ENCODE measurements around the gene SLC10A1. TPM values are rescaled to one million over a fixed set of nuclear protein-coding genes. Genes with fewer than 3 reads are reported as not detected.

Gene SLC10A1
- total RNA-seq, 1 experiment from 2014 or later: not detected

DNA sequence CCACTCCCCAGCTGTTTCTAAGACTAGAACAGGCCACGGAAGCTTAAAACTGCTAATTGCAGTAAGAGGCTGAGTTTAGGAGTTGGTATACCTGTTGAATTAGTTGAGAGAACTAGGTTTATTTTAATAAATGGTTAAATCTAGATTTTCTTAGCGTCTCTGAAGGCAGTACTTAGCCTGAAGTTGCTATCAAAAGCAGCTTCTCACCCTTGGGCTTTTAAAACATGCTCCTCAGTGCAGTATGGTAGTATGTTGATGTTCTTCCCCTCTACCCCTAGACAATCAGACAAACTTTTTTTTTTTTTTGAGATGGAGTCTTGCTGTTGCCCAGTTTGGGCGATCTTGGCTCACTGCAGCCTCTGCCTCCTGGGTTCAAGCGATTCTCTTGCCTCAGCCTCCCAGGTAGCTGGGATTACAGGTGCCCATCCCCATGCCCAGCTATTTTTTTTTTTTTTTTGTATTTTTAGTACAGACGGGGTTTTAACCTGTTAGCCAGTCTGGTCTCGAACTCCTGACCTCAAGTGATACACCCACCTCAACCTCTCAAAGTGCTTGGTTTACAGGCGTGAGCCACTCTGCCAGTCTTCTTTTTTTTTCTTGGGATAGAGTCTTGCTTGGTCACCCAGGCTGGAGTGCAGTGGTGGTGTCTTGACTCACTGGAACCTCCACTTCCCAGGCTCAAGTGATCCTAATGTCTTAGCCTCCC, 23.3 kb downstream of the SLC10A1 start:
- DNase-seq (ENCODE audit: low spot score): no peak
- in situ Hi-C loops (cut with HindIII; ENCODE audit: low sequenced_read_pairs): no loop called here

DNA sequence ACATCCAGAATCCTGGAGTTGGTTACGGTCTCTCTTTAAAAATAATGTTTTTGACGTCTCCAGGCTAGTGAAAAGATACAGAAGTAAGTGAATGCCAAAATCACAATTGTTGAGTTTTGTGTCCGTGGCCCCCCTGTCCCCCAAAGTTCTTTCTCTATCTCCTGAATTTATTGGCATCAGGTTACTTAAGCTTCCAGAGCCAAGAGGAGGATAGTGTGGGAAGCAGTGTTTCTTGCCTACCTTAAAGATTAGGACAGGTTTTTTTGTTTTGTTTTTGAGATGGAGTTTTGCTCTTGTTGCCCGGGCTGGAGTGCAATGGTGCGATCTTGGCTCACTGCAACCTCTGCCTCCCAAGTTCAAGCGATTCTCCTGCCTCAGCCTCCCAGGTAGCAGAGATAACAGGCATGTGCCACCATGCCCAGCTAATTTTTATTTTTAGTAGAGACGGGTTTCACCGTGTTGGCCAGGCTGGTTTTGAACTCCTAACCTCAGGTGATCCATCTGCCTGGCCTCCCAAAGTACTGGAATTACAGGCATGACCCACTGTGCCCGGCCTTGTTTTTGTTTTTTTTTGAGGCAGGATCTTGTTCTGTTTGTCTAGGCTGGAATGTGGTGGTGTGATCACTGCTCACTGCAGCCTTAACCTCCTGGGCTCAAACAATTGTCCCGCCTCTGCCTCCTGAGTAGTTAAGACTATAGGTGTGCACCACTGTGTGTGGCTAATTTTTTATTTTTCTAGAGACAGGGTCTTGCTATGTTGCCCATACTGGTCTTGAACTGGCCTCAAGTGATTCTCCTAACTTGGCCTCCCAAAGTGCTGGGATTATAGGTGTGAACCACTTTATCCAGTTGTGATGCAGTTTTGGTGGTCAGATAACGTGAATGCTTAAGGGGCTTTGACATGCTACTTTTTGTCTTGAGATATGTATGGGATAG, 24.7 kb downstream of the SLC10A1 start:
- in situ Hi-C loops (cut with HindIII; ENCODE audit: low sequenced_read_pairs): no loop called here

DNA sequence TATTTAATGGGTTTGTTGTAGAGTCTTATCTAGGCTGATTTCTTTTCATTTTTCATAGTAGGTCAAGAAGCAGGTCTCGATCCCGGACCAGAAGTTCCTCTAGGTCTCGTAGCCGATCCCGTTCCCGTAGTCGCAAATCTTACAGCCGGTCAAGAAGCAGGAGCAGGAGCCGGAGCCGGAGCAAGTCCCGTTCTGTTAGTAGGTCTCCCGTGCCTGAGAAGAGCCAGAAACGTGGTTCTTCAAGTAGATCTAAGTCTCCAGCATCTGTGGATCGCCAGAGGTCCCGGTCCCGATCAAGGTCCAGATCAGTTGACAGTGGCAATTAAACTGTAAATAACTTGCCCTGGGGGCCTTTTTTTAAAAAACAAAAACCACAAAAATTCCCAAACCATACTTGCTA, 25.9 kb downstream of the SLC10A1 start:
- no peak for DNase-seq (ENCODE audit: low spot score)
- in situ Hi-C loops (cut with HindIII; ENCODE audit: low sequenced_read_pairs): no loop called here

More for the DNA sequence above, 24.7 kb downstream of the SLC10A1 start:
- no peak for DNase-seq (ENCODE audit: low spot score)

DNA sequence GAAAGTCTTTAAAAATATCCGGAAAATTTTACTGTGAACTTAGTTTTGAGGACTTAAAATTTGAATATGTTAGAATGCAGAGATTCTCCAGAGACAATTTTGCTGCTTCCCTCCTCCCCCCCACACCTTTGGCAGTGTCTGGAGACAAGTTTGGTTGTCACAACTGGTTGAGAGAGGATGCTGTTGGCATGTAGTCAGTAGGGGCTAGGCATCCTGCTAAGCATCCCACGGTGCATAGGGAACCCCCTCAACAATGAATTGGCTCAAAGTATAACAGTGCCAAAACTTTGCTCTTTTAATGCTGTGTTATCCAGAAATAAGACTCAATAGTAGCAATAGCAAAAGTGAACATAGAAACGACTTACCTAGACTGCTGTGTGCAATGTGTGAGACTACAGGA, 26.5 kb downstream of the SLC10A1 start:
- in situ Hi-C loops (cut with HindIII; ENCODE audit: low sequenced_read_pairs): no loop called here
- no peak for DNase-seq (ENCODE audit: low spot score)

DNA sequence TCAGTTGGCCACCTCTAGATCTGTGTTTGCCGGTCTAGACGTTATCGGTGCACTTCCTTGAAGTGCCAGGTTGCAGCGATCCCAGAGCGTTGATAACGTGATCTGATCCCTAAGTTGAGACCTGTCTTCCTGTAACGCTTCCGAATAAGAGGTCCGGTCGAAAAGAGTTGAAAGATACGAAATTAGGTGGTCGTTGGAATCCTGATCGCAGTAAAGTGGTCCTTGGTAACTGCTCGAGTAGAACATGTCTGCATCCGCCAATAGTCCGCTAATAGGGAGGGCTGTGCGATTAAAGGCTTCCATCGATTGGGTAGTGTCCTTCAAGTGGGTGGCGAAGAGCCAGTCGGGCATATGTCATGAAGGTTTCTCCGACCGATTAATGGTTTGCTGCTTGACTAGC, 27.4 kb downstream of the SLC10A1 start:
- in situ Hi-C loops (cut with HindIII; ENCODE audit: low sequenced_read_pairs): no loop called here
- DNase-seq (ENCODE audit: low spot score): no peak

DNA sequence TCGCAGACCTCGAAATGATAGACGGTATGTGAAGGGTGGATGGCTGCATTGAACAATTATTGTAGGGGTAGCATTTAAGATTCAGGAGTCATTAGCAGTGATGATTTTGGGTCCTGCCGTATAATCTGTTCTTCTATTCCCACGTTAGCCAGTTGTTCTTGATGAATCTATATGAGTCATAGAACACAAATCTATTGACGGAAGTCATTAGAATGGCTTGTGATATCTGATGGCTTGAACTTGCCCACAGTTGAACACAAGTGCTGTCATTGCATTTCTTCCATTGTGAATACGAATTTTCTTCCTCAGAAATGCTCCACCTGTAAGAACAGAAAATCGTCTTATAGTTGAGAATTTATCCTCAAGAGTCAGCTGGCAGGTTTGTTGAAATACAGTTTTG, 28.2 kb downstream of the SLC10A1 start:
- DNase-seq (ENCODE audit: low spot score): no peak
- in situ Hi-C loops (cut with HindIII; ENCODE audit: low sequenced_read_pairs): no loop called here

DNA sequence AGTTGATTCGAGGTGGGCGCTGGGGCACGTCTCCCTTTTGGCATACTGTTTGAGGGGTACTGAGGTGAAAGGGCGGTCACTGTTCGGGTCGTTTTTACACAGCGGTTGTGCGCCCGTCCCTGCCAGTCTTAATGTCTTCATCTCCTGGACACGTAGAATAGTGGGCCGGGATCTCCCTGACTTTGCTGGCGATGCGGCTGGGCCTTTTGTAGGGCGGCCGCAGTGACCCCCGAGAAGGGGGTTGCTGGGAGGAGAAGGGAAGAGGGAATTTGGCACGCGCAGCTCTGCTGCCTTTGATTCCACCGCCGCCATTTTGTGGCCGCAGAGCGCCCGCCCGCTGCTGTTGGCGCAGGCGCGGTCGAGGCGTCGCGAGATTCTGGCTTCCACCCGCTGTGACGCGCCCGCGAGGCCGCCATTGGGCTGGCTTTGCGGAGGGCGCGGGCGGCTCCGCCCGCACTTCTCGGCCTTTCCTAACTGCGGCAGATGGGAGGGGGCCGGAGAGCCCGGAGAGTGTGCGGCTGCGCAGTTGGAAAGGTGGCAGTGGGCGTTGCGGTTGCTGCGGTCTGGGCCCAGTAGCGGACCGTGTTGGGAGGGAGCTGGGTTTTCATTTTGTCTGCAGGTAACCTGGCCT, 29.6 kb downstream of the SLC10A1 start:
- DNase-seq (ENCODE audit: low spot score): peak; percentile 83
- in situ Hi-C loops (cut with HindIII; ENCODE audit: low sequenced_read_pairs): no loop called here

DNA sequence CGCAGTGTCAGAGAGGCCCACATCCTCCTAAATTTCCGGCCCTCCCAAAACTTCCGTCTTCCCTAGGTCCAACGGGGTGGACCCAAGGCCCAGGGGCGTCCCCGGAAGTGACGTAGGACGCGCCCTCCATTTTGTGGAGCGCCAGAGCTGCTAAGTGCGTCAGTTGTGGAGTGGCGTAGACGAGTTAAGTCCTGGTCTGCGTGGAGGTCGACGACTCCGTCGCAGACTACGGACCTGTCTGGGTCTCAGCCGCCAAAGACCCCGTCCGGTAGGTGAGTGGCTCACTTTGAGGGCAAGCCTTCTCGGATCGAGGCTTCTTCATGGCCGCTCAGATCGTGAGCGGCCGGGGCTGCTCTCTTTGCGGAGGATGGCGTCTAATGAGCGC, 30.1 kb downstream of the SLC10A1 start, which contains the start of gene SRSF5:
TSS of gene SRSF5 (plus strand) at position 159 of the 385 bp plus-strand sequence. CDS start 1,015 bp downstream, outside the sequence.
- in situ Hi-C loops (cut with HindIII; ENCODE audit: low sequenced_read_pairs): no loop called here

DNA sequence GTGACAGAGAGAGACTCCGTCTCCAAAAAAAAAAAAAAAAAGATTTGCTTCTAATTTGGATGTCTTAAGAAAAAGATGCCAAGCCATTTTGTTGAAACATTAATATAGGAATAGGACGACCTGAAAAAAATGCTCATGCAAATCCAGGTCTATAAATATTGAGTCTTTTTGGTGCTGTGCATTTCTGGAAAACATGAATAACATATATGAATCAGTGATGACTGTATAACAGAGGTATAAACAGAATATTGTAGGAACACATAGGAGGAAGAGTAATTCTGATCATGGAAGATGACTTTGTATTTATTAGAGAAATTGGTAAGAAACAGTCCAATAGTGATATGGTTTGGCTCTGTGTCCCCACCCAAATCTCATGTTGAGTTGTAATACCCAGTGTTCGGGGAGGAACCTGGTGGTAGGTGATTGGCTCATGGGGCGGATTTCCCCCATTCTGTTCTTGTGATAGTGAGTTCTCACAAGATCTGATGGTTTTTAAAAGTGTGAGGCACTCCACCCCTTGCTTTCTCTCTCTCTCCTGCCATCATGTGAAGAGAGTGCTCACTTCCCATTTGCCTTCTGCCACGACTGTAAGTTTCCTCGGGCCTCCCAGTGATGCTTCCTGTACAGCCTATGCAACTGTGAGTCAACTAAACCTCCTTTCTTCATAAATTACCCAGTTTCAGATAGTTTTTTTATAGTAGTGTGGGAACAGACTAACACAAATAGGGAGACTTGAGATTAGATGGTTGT, 33.1 kb downstream of the SLC10A1 start:
- in situ Hi-C loops (cut with HindIII; ENCODE audit: low sequenced_read_pairs): no loop called here
- no peak for DNase-seq (ENCODE audit: low spot score)

More for the DNA sequence above, 30.1 kb downstream of the SLC10A1 start, which contains the start of gene SRSF5:
- DNase-seq (ENCODE audit: low spot score): peak; percentile 98

DNA sequence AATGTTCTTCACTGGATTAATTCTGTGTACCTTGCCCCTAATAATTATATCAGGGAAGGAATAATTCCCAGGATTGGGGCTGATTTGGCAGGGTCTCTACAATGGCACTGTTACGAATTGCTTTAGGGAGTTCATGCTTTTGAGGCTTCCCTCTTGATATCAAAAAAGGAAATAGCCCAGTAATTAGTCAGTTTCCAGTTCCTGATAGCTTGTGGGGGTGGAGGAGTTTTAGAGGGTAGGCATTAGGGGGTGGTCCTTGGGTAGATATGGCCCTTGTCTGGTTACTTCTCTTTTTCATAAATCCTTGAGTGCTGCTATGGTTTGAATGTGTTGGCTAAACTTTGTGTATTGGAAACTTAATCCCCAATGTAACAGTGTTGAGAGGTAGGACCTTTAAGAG, 36.2 kb downstream of the SLC10A1 start:
- DNase-seq (ENCODE audit: low spot score): no peak
- in situ Hi-C loops (cut with HindIII; ENCODE audit: low sequenced_read_pairs): no loop called here

DNA sequence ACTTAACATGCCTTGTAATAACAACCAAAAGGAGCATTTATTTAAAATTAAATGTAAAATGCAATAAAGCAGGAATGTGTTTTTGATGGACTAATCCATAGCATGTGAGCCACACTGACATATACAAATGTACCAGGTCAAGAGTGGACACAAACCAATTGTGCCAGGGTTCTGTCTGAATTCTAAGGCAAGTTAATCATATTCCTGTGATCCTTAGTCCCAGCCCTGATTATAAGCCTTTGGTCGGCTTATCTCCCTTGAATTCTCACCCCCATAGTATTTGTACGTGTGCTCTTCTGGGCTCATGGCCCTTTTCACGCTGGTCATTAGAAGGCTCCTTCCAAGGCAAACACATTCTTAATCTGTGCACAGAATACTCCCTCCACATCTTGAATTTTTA, 40.7 kb downstream of the SLC10A1 start:
- in situ Hi-C loops (cut with HindIII; ENCODE audit: low sequenced_read_pairs): no loop called here
- no peak for DNase-seq (ENCODE audit: low spot score)

DNA sequence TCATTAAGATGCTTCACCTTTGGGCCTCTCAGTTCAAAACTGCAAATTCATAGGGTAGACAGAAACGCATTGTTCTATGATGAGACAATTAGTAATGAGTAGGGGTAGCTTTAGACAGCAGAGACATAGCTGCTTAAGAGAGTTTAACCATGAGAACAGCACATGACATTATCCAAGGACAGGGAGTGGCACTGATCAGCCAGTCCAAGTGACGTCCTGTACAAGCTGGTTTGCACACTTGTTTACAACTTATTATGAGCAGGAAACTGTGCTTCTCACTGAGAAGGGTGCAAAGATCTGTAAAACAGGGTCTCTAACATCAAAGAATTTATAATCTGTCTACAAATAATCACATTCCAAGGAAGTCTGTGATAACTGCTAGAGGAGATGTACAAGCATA, 41.3 kb downstream of the SLC10A1 start:
- in situ Hi-C loops (cut with HindIII; ENCODE audit: low sequenced_read_pairs): no loop called here
- no peak for DNase-seq (ENCODE audit: low spot score)

DNA sequence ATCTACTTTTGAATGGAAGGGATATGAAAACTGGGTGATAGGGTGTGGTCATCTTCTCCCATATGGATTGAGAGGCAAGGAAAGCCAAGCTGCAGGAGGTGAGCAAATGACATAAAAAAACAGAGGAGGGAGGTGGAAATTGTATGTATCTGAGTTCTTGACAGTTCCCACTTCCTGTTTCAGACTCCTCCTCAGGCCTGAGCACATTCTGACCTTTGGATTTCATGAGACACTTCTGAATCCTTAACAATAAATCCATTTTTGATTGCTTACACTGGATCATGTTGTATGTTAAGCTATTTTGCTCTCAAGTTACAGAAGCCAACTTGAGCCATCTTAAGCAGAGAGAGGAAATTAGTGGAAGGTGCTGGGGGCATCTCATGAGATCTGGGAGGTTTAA, 41.7 kb downstream of the SLC10A1 start:
- in situ Hi-C loops (cut with HindIII; ENCODE audit: low sequenced_read_pairs): no loop called here
- DNase-seq (ENCODE audit: low spot score): no peak

DNA sequence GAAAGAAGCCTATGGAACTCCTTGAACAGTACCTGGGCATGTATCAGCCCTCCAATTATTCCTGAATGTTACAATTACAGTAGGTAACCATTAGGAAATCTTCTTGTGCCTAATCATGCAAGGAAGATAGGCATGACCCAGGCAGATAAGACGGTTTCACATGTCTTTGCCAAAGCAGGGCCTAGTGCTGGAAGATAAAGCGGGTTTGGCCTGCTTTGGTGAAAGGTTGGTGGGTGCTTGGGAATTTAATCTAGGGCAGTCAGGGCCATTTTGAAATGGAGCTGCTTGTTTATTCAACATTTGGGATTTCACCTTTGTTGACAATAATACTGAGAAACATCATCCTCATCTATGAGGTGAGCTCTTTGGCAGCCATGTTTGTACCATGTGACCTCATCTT, 42.6 kb downstream of the SLC10A1 start:
- no peak for DNase-seq (ENCODE audit: low spot score)
- in situ Hi-C loops (cut with HindIII; ENCODE audit: low sequenced_read_pairs): no loop called here

DNA sequence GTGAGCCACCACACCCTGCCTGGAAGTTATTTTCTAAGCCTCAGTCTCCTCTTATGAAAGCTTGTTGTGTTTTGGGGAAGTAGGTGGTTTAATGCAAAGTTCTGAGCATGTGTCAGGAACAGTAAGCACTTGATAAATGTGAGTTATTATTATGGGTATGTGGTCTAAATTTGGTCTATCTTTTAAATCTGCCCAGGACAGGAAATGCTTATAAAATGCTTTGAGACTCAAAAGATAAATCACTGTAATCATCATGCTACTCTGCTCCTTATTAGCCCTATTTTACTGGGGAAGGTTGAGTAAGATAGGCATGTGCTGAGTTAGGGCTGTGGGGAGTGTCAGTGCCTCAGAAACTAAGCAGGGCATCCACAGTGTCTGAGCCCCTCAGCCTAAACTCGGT, 43.2 kb downstream of the SLC10A1 start:
- in situ Hi-C loops (cut with HindIII; ENCODE audit: low sequenced_read_pairs): no loop called here
- no peak for DNase-seq (ENCODE audit: low spot score)

DNA sequence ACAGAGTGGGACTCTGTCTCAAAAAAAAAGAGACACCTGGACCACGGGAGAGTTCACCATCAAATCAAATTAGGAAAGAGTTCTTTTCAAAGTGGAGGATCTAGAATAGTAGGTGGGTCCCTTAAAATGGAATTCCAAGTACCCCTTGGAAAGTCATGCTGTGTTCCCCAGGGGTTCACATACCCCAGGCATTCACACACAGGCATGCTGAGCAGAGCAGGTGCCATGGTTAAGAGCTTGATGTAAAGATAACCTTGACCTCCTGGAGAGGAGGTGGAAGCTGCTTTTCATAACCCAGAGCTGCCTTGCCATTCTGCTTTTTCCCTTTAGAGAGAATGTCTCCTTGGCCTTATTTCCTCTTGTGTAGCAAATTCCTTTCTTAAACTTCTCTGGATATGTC, 44.3 kb downstream of the SLC10A1 start:
- no peak for DNase-seq (ENCODE audit: low spot score)
- in situ Hi-C loops (cut with HindIII; ENCODE audit: low sequenced_read_pairs): no loop called here

DNA sequence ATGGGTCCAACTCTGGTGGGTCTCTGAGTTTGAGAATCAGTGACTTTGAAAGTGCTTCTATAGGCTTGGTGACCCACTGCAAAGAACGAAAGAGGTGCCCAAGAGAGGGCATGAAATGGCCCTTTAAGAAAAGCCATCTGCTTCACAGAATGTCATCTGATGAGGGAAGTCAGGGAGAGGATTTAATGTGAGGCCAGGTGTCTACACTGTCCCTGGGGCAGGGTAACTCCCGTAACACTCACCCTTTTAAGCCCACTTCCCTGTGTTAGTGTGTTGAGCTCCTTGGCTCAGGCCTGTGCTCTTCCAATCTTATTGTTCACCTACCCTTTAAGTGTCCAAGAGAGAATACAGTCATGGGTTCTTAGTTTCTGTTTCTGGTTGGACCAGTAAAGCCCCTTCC, 46.5 kb downstream of the SLC10A1 start:
- in situ Hi-C loops (cut with HindIII; ENCODE audit: low sequenced_read_pairs): no loop called here
- DNase-seq (ENCODE audit: low spot score): no peak

DNA sequence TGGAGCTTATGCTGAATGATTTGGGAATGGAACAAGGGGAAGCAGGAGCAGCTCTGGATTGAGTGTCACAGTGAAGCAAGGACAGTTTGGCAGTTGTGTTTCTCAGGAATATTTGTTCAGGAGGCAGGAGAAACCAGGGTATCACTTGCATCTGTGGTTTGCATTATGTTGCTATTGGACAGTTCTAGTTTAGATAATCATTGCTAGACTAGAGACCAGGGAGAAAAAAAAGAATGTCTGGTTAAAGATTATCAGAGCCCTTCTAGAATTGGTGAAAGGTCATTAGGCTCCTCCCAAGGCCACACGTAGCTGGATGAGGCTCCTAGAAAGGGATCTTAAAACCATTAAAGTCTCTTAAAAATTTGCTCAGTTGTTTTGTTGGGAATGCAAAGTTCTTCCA, 47.1 kb downstream of the SLC10A1 start:
- in situ Hi-C loops (cut with HindIII; ENCODE audit: low sequenced_read_pairs): no loop called here
- DNase-seq (ENCODE audit: low spot score): no peak

DNA sequence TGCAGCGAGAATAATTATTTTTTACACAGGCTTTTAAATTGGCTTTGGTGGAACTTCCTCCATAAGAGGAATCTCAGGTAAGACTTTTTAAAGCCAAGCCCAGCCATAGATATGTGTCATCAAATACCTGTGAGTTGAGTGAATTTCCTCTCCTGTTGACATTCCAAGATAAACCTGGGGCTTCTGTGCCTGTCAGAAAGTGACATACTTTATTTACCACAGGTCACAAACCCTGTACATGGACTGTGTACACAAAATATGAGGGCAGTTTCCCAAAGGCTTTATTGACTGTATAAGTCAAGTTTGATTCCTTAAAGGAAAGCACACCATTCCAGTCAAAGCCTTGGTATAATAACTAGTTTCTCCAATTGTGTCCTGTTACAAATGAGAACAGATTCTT, 56.0 kb downstream of the SLC10A1 start:
- DNase-seq (ENCODE audit: low spot score): no peak
- in situ Hi-C loops (cut with HindIII; ENCODE audit: low sequenced_read_pairs): no loop called here
